HG03280 (cell line): ENCODE results near the gene TBKBP1.

ENCODE experiments used
- ATAC-seq: cut with Tn5 transposase; IDR thresholded peaks from one replicate; pipeline ENCODE4 v1.9.1; 2021; ENCODE audit warnings: mild to moderate bottlenecking, moderate library complexity; ENCODE audit not compliant: unreplicated experiment

Gene TBKBP1

DNA sequence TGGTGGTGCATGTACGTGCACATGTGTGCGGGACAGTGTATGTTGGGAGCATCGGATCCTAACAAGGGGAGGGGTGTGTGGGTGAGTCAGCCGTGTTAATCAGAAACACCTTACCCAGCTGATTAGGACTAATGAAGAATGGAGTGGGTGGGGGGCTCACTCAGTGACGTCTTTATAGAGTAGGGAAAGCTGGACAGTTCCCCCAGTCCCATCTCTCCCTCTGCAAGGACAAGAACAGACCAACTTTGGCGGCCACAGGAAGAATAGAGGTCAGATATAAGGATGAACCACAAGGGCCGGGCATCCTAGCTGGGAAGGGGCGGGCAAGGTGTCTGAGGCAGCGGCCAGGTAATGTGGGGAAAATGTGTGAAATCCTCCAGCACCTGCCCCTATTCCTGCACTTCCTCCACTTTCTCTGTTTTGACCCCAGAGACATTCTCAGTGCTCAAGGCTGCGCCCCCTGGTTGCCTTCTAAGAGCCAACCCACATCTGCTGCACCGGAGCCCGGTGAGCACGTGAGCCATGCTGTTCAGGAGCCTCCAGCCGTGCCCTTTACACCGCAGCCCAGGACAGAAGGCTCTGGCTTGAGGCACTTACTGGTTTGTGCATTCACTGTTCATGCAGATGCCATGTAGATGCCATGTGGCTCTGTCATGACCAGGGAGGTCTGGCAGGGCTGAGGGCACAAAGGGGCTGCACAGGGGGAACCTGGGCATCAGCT lies 20.2 kb downstream of the TBKBP1 start:
- ATAC-seq: no peak

DNA sequence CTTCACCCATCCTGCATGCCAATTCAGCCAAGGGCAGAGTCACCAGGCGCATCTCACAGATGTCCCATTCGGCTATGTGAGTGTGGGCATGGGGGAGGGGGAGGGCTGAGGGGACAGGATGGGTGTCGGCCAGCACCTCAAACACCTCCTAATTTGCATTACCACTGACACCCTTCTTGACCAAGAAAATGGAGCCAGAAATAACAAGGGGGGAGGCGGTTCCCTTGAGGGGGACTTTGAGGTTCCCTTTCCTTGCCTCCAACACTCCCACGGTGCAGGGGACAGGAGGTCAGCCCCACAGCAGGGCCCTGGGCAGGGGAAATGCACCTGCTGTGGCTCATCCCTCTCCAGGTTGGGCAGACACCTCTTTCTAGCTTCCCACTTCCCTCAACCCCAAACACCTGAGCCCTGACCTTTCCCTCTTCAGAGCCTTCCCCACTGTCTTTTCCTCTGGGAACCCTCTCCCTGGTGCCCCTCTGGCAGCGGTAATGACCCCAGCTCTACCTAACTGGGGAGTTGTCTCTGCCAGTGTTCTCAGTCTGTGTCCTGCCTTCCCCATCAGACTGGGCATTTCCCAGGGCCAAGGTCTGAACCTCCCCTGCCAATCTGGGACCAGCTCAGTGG lies 20.9 kb downstream of the TBKBP1 start:
- no peak for ATAC-seq

DNA sequence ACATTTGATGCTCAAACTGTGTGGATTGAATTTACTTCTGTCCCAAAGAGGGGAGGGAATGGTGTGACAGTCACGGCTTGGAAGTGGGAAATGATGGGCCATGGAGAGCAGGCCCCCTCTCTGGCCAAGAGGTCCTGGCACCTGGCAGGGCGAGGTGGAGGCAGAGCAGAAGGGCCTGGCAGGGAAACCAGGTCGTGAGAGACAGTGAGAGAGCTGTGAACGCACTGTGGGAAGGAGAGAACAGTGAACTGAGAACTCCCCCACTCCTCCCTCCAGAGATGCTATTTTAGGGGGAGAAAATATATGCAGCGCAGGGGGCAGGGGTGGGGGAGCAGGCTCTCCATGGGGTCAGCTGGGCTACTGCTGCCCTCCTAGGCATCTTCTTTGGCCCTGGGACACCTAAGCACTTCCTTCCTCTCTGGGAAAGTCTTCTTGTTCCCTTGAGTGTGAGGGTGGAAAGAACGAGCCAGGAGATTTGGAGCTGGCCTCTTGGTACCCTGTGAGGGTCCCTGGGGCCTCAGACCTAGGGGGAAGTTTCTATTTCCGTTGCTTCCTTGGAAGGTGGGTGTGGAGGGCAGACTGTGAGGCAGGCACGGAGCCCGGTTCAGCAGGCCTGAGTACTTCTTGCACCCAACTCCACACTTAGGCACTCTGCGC lies 21.8 kb downstream of the TBKBP1 start:
- ATAC-seq: no peak

DNA sequence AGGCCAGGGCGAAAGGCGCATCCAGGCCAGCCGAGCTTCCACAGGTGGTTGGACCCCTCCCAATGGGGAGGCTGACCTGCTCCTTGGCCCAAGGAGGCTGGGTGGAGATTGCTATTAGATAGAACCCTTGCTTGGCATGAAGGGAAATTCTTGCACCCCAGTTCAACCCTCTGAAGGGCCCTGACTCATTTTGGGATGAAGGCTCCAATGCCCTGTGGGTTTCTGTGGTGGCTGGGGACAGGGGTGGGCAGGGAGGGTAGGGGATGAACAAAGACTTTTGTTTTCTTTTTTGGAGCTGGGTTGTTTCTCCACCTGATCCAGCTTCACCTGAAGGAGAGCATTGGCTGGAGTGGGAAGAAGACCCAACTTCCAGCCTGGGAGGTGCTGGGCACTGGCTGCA lies 22.4 kb downstream of the TBKBP1 start:
- no peak for ATAC-seq

DNA sequence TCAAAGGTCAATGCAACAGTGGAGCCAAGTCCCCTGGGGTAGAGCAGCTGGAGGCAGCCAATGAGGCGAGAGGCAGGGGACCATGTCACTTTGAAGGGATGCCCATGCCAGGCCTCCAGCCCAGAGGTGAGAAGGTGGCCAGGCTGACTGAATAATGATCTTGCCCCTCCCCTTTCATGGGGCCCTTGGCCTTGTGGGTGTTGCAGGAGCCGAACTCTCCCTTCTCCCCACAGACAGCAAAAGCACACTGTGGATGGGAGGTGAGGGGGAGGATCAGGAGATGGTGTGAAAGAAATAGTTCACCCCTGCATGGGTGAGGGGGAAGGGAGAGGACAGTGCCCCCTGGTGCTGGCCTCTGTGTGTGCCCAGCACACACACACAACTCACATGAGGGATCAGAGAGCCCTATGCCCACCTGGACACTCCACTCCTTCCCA lies 23.3 kb downstream of the TBKBP1 start:
- no peak for ATAC-seq

DNA sequence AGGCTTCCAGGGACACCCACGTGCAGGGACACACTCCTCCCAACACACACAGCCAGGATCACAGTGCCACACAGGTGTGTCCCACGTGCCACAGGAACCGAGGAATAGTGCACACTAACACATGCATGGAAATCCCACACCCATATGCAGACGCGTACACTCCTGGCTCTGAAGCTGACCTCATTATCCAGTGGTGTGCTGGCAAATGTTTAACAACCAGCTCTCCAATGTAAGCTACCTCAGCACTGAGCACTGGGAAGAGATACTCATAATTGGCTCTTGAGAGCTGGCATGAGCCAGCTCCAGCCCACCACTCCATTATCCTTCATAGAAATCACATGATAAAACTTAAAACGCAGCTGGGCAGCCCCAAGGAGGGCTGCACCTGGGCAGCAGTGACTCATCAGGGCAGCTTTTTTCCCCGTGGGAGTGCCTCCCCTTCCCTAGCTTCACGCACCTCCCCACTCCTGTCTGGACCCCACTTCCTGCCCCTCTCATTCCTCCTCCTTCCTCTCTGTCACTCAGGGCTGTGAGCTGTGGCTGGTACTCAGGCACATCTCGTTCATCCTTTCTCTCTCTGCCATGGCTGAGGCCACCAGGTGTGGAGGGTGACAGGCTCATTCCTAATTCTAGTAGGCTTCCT lies 24.1 kb downstream of the TBKBP1 start:
- no peak for ATAC-seq

DNA sequence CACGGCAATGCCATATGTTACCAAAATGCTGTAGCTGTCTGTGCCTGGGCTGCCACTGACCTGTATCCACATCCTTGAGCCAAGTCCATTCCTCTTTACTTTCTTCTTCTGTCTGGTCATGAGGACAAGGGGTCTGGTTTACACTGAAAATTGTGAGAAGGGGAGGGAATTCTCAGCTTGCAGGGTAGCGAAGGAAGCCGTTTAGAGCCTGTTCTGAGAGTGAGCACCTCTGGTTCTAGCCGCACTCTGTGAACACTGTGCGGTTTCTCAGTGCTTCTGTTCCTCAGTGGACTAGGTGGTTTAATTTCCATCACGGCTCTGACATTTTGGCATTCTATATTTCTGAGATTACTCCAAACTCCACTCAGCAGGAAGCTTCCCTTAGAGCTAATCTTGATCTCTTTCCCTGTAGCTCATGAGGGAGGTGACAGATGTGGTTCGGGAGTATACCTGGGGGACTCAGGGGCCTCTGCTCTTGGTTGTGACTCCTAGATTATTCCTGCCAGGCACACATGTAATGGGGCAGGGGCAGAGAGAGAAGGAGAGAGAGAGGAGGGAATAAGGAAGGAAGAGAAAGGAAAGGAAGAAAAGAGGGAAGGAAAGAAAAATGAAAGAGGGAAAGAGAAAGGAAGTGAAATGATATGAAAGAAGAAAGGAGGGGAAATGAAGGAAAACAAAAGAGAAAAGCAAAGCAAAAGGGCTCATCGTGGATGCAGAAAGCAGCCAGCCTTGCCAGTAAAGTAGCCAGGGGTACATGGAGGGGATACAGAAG lies 24.9 kb downstream of the TBKBP1 start:
- no peak for ATAC-seq

DNA sequence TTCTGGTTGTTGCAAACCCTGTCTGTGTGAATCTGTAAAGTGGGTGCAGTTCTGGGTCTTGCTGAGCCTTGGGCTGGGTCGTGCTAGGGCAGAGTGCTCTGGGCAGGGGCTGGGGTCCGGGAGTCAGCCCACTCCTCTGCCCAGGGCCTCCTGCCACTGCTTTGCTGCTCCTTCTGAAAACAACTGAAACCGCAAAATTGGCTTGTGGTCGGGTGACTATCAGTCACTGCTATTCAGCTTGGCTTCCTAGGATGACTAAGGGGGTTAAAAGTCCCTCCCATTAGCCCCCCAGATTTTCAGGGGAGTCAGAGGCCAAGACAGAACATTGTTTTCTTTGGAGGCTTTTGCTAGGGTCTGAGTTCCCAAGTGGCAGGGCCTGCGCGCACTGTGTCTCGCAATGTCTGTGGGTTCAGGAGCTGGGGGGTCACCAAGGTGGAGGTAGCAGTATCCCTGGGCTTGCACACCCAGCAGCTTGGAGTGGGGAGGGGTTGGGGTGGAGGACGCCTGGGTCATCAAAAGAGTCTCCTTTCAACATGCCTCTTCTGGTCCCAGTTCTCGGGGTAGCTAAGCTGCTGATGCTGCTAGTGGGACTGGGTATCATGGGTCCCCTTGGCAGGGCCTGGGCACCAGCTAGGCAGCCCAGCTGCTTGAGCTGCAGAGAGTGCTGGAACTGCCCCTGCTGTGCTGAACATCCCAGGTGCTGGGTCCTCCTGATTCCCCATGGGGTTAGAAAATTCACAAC lies 25.6 kb downstream of the TBKBP1 start:
- no peak for ATAC-seq

DNA sequence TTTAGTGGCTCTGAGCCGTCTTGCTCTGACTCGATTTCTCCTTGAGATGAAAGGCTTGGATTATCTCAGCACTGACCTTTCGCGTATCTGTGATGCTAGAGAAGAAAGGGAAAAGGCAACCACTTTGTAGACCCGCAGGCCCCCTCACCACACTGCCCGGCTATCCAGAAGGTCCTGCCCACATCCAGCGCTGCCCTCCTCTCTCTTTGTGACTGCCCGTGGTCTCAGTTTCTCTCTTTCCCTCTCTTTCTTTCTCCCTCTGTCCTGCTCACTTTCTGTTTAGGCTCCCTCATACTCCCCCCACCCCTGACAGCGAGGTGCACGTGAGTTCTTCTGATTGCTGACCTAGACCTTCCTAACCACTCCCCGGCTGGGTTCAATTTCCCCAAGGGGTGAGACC lies 26.2 kb downstream of the TBKBP1 start:
- ATAC-seq: no peak

DNA sequence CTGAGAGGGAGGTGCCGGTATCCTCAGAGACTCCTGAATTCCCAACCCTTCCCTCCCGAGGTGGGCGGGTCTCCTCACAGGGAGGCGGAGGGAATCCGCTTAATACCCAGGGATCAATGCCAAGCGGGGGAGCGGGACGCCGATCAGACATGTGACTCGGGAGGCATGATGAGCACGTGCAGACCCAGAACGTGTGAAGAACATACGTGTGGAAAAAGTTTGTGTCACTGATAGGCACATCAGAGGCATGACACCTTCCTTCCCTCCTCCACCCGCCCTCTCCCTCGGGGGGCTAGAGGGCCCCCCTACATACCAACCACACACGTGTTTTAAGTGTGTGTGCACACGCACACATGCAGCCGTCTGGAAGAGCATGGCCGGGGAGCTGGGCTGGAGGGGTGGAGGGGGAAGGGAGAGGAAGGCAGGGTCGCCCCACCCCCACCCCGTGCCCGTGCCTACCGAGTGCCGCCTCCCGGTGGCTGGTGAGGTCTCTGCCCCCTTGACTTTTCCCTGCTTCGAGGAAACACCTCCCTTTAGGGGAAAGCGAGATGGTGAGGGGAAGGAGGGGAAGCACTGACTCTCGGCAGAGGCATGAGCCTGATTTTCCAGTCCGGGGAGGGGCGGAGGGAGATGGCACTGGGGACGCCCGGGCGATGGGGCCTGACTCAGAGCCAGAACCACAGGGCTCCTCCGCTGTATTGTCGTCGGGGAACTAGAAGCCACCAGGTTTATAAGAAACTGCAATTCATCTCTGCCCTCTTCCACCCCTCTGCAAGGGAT lies 27.0 kb downstream of the TBKBP1 start:
- ATAC-seq: no peak

DNA sequence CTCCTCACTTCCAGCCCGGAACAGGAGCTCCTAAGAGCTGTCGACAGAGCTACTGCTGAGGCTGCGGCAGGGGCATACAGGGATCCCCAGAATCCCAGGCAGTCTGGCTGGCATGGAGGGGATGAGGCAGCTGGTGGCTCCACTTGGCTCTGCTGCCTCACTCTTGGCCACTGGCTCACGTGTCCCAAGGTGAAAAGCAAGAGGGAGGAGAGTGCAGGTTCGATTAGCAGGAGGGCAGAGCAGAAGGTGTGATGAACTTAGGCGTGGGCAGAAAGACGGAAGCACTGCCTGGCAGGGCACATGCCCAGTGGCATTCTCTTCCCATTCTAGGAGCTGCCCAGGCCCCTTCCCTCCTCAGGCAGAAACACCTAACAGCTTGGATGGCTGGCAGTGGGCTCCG lies 27.8 kb downstream of the TBKBP1 start:
- no peak for ATAC-seq

DNA sequence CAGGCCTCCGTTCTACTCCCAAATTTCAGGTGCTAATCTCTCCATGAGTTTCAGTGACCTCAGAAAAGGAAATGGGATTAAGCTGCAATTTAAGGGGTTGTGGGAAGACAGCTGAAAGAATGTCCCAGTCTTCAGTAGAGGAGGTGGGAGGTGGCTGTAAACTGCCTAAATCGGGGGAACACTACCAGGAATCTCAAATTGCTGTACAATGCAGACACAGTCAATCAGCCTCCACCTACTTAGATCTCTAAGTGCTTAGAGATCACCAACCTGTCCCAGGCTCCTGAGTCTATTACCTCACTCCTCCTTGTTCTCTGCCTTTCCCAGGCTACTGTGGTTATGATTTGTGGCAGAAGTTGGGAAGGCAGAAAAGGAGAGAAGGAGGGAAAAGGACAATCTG lies 30.7 kb downstream of the TBKBP1 start:
- no peak for ATAC-seq

DNA sequence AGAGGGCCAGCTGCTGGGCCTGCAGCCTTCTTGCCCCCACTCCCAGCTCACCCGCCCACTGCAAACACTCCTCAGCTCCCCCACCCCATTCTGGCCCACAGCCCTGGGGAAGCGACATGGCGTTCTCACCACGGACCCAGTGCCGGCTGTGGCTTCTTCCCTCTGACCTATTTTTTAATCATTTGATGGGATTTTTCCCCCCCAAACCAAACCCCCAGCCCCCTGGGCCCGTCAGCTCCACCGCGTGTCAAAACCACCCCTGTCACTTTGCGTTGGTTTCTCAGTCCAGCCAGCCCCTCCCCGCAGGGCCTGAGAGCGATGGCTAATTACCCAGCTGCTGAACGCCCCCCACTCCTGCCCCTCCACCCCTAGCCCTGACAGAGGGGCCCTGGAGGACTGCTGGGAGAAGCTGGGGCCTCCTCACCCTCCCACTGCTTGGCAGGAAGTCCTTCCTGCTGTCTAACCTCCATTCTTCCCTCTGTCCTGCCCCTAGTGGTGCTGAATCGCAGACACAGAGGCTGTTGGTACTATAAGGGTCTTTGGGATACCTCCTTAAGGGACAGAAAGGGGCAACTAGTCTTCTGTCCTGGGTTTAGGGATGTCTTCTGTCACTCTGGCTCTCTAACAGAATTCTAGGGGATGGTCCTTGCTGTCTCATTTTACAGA lies 31.6 kb downstream of the TBKBP1 start:
- no peak for ATAC-seq

DNA sequence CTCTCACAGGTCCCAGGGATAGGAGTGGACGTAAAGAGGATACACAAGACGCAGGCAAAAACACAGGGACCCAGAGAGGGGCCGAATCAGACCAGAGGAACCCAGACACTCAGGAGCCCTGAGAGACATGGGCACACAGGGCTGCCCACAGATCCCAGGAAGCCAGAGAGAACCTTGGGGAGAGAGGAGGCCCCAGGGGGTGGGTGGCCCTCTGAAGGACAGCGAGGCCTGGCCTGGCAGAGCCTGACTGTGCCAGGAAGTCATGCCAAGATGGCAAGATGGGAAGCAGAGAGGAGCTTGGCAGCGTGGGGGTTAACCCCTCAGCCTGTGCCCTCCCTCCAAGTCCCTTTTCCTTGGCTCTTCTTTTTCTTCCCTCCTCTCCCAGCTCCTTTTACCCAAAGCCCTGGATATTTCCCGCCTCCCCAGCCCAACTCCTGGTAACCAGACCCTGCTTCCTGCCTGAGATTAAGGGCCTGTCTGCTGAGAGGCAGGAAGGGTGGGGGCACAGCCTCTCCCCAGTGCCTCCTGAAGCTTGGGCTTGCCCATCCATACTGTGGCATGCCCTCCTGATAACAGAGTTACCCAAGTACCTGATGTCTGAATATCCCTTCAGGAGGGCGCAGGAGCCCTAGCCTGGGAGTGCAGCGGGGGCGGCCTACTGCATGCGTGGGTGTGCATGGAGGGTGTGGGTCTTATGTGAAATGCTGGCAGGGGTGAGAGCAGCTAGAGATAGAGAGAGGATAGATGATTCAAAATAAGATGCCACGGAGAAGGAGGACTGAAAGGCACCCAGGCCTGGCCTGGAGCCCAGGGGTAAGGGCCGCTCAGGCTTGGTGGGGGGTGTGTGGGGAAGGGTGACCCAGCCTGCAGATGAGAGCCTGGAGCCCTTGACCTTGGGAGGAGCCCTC lies 33.1 kb downstream of the TBKBP1 start:
- ATAC-seq: no peak

DNA sequence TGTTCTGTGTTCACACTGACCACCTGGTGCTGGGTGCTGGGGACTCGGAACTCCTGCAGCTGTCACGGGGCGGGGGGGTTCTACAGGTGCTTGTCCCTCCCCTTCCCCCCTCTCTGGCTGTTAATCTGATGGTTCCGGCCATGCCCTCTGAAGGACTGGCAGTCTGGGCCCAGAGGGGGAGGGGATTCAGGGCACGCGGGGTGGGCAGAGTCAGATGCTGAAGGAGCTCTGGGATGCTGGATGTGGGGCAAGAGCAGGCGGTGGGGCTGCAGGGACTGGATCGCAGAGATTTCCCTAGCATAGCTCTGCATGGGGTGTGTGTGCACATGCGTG lies 33.7 kb downstream of the TBKBP1 start:
- ATAC-seq: no peak

DNA sequence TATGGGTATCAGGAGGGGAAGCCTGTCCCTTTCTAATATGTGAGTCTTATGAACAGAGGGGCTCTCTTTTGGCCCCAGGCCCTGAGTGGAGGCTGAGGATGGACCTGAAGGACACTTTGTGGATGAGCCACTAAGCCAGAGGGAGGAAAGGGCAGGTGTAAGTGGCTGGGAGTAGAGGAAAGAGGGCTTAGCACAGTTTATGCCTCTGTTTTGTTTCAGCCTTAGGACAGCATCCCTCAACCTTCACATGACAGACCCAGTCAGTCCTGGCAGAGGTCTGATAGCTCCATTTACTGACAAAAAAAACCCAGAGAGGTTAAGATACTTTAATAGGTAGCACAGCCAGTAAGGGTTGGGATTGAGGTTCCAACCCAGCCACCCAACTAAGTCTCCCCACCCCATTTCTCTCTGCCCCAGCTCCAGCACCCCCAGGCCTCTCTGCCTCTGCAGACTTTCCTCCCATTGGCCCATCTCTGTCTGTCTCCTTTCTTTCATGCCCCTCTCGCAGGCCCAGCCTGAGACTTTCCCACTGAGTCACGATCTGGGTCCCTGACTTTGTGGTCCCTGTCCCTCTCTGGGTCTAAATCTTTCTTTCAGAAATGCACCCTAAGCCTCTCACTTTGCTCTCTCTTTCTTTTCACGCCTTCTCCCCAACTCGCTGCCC lies 34.4 kb downstream of the TBKBP1 start:
- ATAC-seq: no peak

DNA sequence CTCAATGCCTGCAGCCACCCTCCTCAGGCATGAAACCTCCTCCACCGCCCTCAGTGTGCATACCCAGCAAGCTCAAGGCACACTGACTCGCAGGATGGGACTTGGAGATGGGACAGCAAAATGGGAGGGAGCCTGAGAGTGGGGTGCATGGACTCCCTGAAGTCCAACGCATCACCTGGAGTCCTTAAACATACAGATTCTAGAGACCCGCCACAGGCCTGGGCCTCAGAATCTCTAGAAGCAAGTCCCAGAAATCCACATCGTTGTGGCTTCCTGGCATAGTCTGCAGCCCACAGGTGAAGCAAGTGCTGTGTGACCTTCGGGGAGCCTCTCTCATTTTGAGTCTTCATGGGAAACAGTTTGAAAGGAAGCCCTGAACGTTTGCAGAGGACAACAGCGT lies 35.5 kb downstream of the TBKBP1 start:
- no peak for ATAC-seq

DNA sequence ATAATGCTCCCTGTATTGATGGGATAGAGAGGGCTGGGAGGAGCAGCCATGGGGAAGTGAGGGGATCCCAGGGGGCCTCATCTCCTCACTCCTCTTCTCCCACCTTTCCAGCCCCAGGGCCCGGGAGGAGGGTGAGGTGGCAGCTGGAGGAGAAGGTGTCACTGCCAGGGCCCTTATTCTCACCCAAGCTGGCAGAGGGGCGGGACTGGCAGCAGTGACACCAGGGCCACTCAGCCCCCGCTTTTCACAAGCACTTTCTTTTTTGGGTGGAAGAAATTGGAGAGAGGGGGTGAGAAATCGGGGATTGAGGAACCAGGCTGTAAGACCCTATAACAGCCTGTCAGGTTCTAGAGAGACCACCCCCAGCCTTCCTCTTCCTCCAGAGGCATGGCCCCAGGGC lies 36.7 kb downstream of the TBKBP1 start:
- no peak for ATAC-seq
